Measurements from ENCODE around the gene ZCCHC24. TPM values are rescaled to one million over a fixed set of nuclear protein-coding genes. Genes with fewer than 3 reads are reported as not detected.

The ZCCHC24 gene
- total RNA-seq, 4 donors from 2014 or later, result 15.6 to 41.1 (median 22.5) TPM

DNA sequence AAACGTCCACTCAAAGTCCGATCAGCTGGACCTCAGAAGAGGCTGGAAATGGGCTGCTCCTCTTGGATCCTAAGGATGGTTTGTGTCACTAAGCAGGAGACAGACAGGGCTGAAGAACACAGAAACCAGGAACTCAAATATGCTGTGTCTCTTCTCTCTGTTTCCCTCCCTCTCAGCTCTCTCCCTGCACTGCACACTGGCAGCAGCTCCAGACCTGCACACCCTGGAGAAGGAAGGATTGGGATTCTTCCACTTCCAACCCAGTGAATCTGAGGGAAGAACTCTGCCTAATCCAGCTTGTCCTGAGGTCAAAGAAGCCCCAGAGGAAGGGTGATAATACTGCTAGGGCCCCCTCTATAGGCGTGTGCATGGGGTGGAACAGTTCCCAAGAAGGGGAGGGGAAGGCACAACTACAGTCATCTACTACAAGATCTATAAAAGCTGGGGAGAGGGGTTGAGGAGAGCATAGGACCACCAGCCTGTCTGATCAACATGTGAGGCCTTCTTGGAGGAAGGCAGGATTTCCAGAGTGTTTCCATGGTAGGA lies 22.7 kb upstream of the ZCCHC24 start:
- Histone ChIP-seq H3K27me3 (no peaks in the 10 kb centered on the region), H3K9me3 (no peaks in the 10 kb centered on the region), H3K27ac (peak overlapping the region; percentile 2 to 57 (median 34)), H3K36me3 (no peaks in the 10 kb centered on the region), H3K4me3 (no peak overlapping the region), H3K4me1 (peaks cover 0 to 11% (median 2%) of the 10 kb centered on the region in 4 donors)
- 77% methylated on average over 3 of the region's 3 CpGs; no CpG with 5 or more reads in 1 of the 2 donors for WGBS, 2 donors (ENCODE audit: low coverage in 1 of 2)
- intact Hi-C loops (cut with DNase I; ENCODE audit: low total_unique reads), result no loop called here
- no peak for TF ChIP-seq CTCF (IDR thresholded peaks at IDR 0.05)
- TF ChIP-seq POLR2AphosphoS5 (IDR thresholded peaks at IDR 0.05), result no peak
- no peak for TF ChIP-seq POLR2A (IDR thresholded peaks at IDR 0.05)
- TF ChIP-seq EP300 (IDR thresholded peaks at IDR 0.05; ENCODE audit: low read depth), result no peak
- no peak for DNase-seq
- in situ Hi-C loops (cut with MboI; ENCODE audit: low pct_ligation_motif_present in 1 of 4, low pct_unique_long_range_greater_than_20kb in 1 of 4, low sequenced_read_pairs in 3 of 4), result loop anchor here in 3 of 4 donors (5.0 to 10.0 kb wide), 2 partner anchors 91 to 93 kb away; no protein-coding TSS in a partner anchor

DNA sequence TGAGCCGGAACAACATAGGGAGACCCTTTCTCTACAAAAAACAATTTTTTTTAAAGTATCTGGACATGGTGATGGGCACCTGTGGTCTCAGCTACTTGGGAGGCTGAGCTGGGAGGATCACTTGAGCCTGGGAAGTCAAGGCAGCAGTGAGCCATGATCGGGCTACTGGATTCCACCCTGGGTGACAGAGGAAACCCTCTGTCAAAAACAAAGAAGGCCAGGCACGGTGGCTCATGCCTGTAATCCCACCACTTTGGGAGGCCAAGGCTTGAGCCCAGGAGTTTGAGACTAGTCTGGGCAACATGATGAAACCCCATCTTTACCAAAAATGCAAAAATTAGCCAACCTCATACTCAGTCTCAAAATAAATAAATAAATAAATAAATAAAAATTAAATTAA lies 19.9 kb upstream of the ZCCHC24 start:
- intact Hi-C loops (cut with DNase I; ENCODE audit: low total_unique reads) (no loop called here), in situ Hi-C loops (cut with MboI; ENCODE audit: low pct_ligation_motif_present in 1 of 4, low pct_unique_long_range_greater_than_20kb in 1 of 4, low sequenced_read_pairs in 3 of 4) (loop anchor here in 3 of 4 donors (5.0 to 10.0 kb wide), 2 partner anchors 88 to 91 kb away; no protein-coding TSS in a partner anchor)
- H3K27me3 ChIP-seq, result no peaks in the 10 kb centered on the region
- WGBS, 2 donors (ENCODE audit: low coverage in 1 of 2), result 91 to 92% methylated on average over 1 to 3 of the region's 3 CpGs
- TF ChIP-seq EP300 (IDR thresholded peaks at IDR 0.05; ENCODE audit: low read depth) (no peak), CTCF (IDR thresholded peaks at IDR 0.05) (no peak), POLR2A (IDR thresholded peaks at IDR 0.05) (no peak), POLR2AphosphoS5 (IDR thresholded peaks at IDR 0.05) (no peak)
- H3K4me3 ChIP-seq, result no peak overlapping the region
- H3K36me3 ChIP-seq, result no peaks in the 10 kb centered on the region
- H3K4me1 ChIP-seq, result peaks cover 0 to 11% (median 2%) of the 10 kb centered on the region in 4 donors
- no peaks in the 10 kb centered on the region for H3K9me3 ChIP-seq
- DNase-seq, result no peak
- no peak overlapping the region for H3K27ac ChIP-seq

- H3K27me3 ChIP-seq, result no peaks in the 10 kb centered on the region
- in situ Hi-C loops (cut with MboI; ENCODE audit: low pct_ligation_motif_present in 1 of 4, low pct_unique_long_range_greater_than_20kb in 1 of 4, low sequenced_read_pairs in 3 of 4), result loop anchor here in 2 of 4 donors (10.0 kb wide), 1 partner anchor 89 kb away; no protein-coding TSS in a partner anchor
- WGBS, 2 donors (ENCODE audit: low coverage in 1 of 2), result 84 to 100% methylated on average over 2 to 10 of the region's 10 CpGs
- no peak overlapping the region for H3K27ac ChIP-seq
- H3K9me3 ChIP-seq, result no peaks in the 10 kb centered on the region
- peaks cover 0 to 11% (median 2%) of the 10 kb centered on the region in 4 donors for H3K4me1 ChIP-seq
- H3K4me3 ChIP-seq, result no peak overlapping the region
- no peaks in the 10 kb centered on the region for H3K36me3 ChIP-seq
- TF ChIP-seq POLR2A (IDR thresholded peaks at IDR 0.05), result no peak
- TF ChIP-seq CTCF (IDR thresholded peaks at IDR 0.05), result no peak
- no peak for DNase-seq
- intact Hi-C loops (cut with DNase I; ENCODE audit: low total_unique reads), result no loop called here
Measured at GRCh38 chr10:79463578-79464496, 18.4 kb upstream of the ZCCHC24 start.

GRCh38 chr10:79460687-79461086 lies 15.3 kb upstream of the ZCCHC24 start:
- intact Hi-C loops (cut with DNase I; ENCODE audit: low total_unique reads), result no loop called here
- no peak overlapping the region for H3K27ac ChIP-seq
- H3K4me1 ChIP-seq, result no peaks in the 10 kb centered on the region
- no peaks in the 10 kb centered on the region for H3K36me3 ChIP-seq
- WGBS, 2 donors (ENCODE audit: low coverage in 1 of 2), result 96 to 100% methylated on average over 2 to 4 of the region's 4 CpGs
- no peak for DNase-seq
- in situ Hi-C loops (cut with MboI; ENCODE audit: low pct_ligation_motif_present in 1 of 4, low pct_unique_long_range_greater_than_20kb in 1 of 4, low sequenced_read_pairs in 3 of 4), result loop anchor here in 2 of 4 donors (10.0 kb wide), 1 partner anchor 86 kb away; no protein-coding TSS in a partner anchor
- no peak for TF ChIP-seq POLR2A (IDR thresholded peaks at IDR 0.05)
- TF ChIP-seq EP300 (IDR thresholded peaks at IDR 0.05; ENCODE audit: low read depth), result no peak
- TF ChIP-seq POLR2AphosphoS5 (IDR thresholded peaks at IDR 0.05), result no peak
- TF ChIP-seq CTCF (IDR thresholded peaks at IDR 0.05), result no peak
- no peaks in the 10 kb centered on the region for H3K27me3 ChIP-seq
- H3K9me3 ChIP-seq, result no peaks in the 10 kb centered on the region
- no peak overlapping the region for H3K4me3 ChIP-seq
